Measurements from ENCODE around the gene LSG1.

Gene LSG1

GRCh38 chr3:194623449-194624290 is 48.3 kb downstream of the LSG1 start:
- ATAC-seq = peak; percentile 16
- TF ChIP-seq ZFP3 (CRISPR knock-in tag; IDR thresholded peaks at IDR 0.05) = no peak
- TF ChIP-seq ISL1 (CRISPR knock-in tag; IDR thresholded peaks at IDR 0.05) = no peak
- no peak for TF ChIP-seq CSDC2 (CRISPR knock-in tag; IDR thresholded peaks at IDR 0.05)
- TF ChIP-seq ZFP30 (CRISPR knock-in tag; IDR thresholded peaks at IDR 0.05) = no peak
- no peak for TF ChIP-seq OSR1 (CRISPR knock-in tag; IDR thresholded peaks at IDR 0.05)
- no peak for TF ChIP-seq TCF4 (CRISPR knock-in tag; IDR thresholded peaks at IDR 0.05; ENCODE audit: borderline replicate concordance)
- TF ChIP-seq ESRRG (CRISPR knock-in tag; IDR thresholded peaks at IDR 0.05) = no peak
- TF ChIP-seq SNAI2 (CRISPR knock-in tag; IDR thresholded peaks at IDR 0.05) = no peak
- TF ChIP-seq PATZ1 (CRISPR knock-in tag; IDR thresholded peaks at IDR 0.05; ENCODE audit: borderline replicate concordance) = no peak
- TF ChIP-seq CREB5 (CRISPR knock-in tag; IDR thresholded peaks at IDR 0.05; ENCODE audit: low read depth) = no peak
- TF ChIP-seq TOX (CRISPR knock-in tag; IDR thresholded peaks at IDR 0.05; ENCODE audit: borderline replicate concordance) = no peak
- TF ChIP-seq GLIS3 (CRISPR knock-in tag; IDR thresholded peaks at IDR 0.05) = no peak
- TF ChIP-seq POU6F1 (CRISPR knock-in tag; IDR thresholded peaks at IDR 0.05; ENCODE audit: borderline replicate concordance, low read depth) = no peak
- no peak for TF ChIP-seq CSRNP3 (CRISPR knock-in tag; IDR thresholded peaks at IDR 0.05)
- TF ChIP-seq TSHZ2 (CRISPR knock-in tag; IDR thresholded peaks at IDR 0.05) = no peak

- ATAC-seq = no peak
- no peak for TF ChIP-seq ESRRG (CRISPR knock-in tag; IDR thresholded peaks at IDR 0.05)
- TF ChIP-seq ZNF565 (CRISPR knock-in tag; conservative IDR thresholded peaks at IDR 0.05; ENCODE audit: low read depth) = no peak
Observed at GRCh38 chr3:194622621-194623340, 49.2 kb downstream of the LSG1 start.

GRCh38 chr3:194621947-194622346 is 50.0 kb downstream of the LSG1 start:
- ATAC-seq = no peak
- TF ChIP-seq CREB5 (CRISPR knock-in tag; IDR thresholded peaks at IDR 0.05; ENCODE audit: low read depth) (no peak), ZC3H10 (CRISPR knock-in tag; IDR thresholded peaks at IDR 0.05) (no peak), ZFP30 (CRISPR knock-in tag; IDR thresholded peaks at IDR 0.05) (no peak), ZNF8 (CRISPR knock-in tag; IDR thresholded peaks at IDR 0.05) (no peak), POU6F1 (CRISPR knock-in tag; IDR thresholded peaks at IDR 0.05; ENCODE audit: borderline replicate concordance, low read depth) (no peak), CSDC2 (CRISPR knock-in tag; IDR thresholded peaks at IDR 0.05) (no peak), CSRNP3 (CRISPR knock-in tag; IDR thresholded peaks at IDR 0.05) (no peak), RARB (CRISPR knock-in tag; IDR thresholded peaks at IDR 0.05) (no peak), ZFP3 (CRISPR knock-in tag; IDR thresholded peaks at IDR 0.05) (no peak), ARNTL (CRISPR knock-in tag; IDR thresholded peaks at IDR 0.05; ENCODE audit: borderline replicate concordance, low read depth) (no peak)
